ENCODE data around the gene CFAP74. TPM values are rescaled to one million over a fixed set of nuclear protein-coding genes. Genes with fewer than 3 reads are reported as not detected.

The CFAP74 gene
- 0.05 TPM in 1 of 5 replicates, not detected in the others for total RNA-seq (2022; extraction: Qiagen RNA extraction; ENCODE audit: low read depth)

DNA sequence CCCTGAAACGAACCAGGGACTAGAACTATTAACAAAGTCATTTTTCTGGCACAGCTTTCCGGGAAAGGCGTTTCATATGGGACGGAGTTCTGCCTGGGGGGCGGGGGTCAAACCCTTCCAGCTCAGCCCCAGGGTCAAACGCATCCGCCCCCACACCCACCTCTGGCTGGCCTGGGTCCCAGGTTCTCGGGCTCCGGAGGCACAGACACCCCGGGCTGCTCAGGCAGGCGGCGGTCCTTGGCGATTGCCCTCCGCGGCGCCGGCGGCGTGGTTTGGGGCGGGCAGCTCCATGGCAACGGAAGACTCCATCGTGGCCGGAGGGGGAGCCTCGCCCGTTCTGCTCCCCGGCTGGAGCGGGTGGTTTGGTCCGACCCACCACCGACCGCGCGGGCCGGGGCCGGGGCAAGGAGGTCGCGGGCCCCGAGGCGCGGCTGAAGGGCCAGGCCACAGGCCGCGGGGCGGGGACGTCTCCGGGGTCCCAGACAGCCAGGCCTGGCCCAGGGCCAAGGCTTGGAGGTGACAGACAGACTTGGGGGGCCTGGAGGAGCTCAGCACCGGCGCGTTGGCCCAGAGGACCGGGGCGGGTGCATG lies at the start of gene CFAP74:
TSS of gene CFAP74 (minus strand) at position 246 of the 591 bp plus-strand sequence. CDS start 12,830 bp downstream, outside the sequence.

GRCh38 chr1:2049718-2050431 lies 46.3 kb upstream of the CFAP74 start, which contains the start of gene PRKCZ:
TSS of gene PRKCZ (plus strand) at chr1:2050411. CDS start at chr1:2050631, 220 bp downstream.

GRCh38 chr1:2019172-2019543 lies 15.6 kb upstream of the CFAP74 start, which contains the start of gene GABRD:
TSS of gene GABRD (plus strand) at chr1:2019345. CDS start at chr1:2019424, 79 bp downstream.

DNA sequence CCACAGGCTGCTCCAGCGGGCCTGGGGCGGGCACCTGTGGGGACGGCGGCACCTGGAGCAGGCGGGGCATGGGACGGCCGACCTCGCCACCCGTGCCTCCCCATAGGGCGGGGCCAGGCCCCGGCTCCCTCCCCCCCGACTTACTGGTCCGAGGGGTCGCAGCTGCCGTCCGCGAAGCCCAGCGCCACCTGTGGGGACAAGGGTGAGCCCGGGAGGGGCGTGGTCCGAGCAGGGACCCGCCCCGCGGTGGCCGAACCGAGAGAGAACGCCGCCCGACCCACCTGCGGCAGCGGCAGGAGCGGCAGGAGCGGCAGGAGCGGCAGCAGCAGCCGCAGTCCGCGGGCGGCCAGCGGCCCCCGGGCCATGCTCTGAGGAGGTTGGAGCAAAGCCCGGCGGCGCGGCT lies 84.7 kb downstream of the CFAP74 start, which contains the start of gene TMEM52:
TSS of gene TMEM52 (minus strand) at position 379 of the 403 bp plus-strand sequence. CDS start at position 365, 14 bp downstream.

GRCh38 chr1:1914971-1915692 lies 88.5 kb downstream of the CFAP74 start, which contains the start of gene CALML6:
TSS of gene CALML6 (plus strand) at chr1:1915260. CDS start at chr1:1915281, 21 bp downstream.

GRCh38 chr1:1890506-1891348 lies 112.9 kb downstream of the CFAP74 start, which contains the start of gene GNB1:
TSS of gene GNB1 (minus strand) at chr1:1891087. CDS start at chr1:1825453, 65,634 bp downstream.

Other genes starting within 250 kb of the CFAP74 start
- gene NADK, start 225.3 kb downstream of the CFAP74 start, total RNA-seq (2022; extraction: Qiagen RNA extraction; ENCODE audit: low read depth): 27.9 to 40.6 TPM (median 35.7 TPM) in 5 replicates
- 174 to 207 TPM (median 197 TPM) in 5 replicates for gene GNB1, start 112.7 kb downstream of the CFAP74 start, total RNA-seq (2022; extraction: Qiagen RNA extraction; ENCODE audit: low read depth)
- 0.17 to 0.49 TPM (median 0.26 TPM) in 4 of 5 replicates, not detected in the other for gene CALML6, start 88.5 kb downstream of the CFAP74 start, total RNA-seq (2022; extraction: Qiagen RNA extraction; ENCODE audit: low read depth)
- gene TMEM52, start 84.5 kb downstream of the CFAP74 start, total RNA-seq (2022; extraction: Qiagen RNA extraction; ENCODE audit: low read depth): 0.65 to 0.80 TPM (median 0.74 TPM) in 5 replicates
- 0.23 to 1.1 TPM (median 0.63 TPM) in 5 replicates for gene GABRD, start 15.6 kb upstream of the CFAP74 start, total RNA-seq (2022; extraction: Qiagen RNA extraction; ENCODE audit: low read depth)
- 8.5 to 9.6 TPM (median 9.5 TPM) in 5 replicates for gene PRKCZ, start 46.6 kb upstream of the CFAP74 start, total RNA-seq (2022; extraction: Qiagen RNA extraction; ENCODE audit: low read depth)
- 39.2 to 65.1 TPM (median 59.7 TPM) in 5 replicates for gene FAAP20, start 191.0 kb upstream of the CFAP74 start, total RNA-seq (2022; extraction: Qiagen RNA extraction; ENCODE audit: low read depth)
- gene SKI, start 224.5 kb upstream of the CFAP74 start, total RNA-seq (2022; extraction: Qiagen RNA extraction; ENCODE audit: low read depth): 22.2 to 28.1 TPM (median 26.1 TPM) in 5 replicates

Data from A549 treated with GW870086 at 1 μM for 4 hours (cell line).